WTC11 (cell line): ENCODE measurements around the gene LRRC74B. TPM values are rescaled to one million over a fixed set of nuclear protein-coding genes. Genes with fewer than 3 reads are reported as not detected.

Experiments used
- ATAC-seq: fragments of 200-7000 bp; cut with Tn5 transposase; 2 replicates; pipeline ENCODE4 v1.10.0; 2021; ENCODE audit warnings: mild to moderate bottlenecking, moderate library complexity
- CTCF ChIA-PET: fragments of 300-600 bp; sonication (Branson Sonifier 250); formaldehyde crosslinking; loops from one replicate; lab custom pipeline; 2021; ENCODE audit warnings: antibody characterized with exemption; lab: Charles Lee
- POLR2A ChIA-PET: fragments of 350-600 bp; sonication (Branson Sonifier 250); formaldehyde crosslinking; loops from one replicate; lab custom pipeline; 2021; ENCODE audit warnings: antibody characterized with exemption; lab: Charles Lee
- DNase-seq: peaks from one replicate; pipeline ENCODE4 v3.0.0; 2021; ENCODE audit warnings: low spot score
- H3K27ac Mint-ChIP-seq: 2 replicates; pipeline ENCODE4 v1.8.0; 2021; ENCODE audit warnings: mixed read lengths
- H3K27me3 Mint-ChIP-seq: 2 replicates; pipeline ENCODE4 v1.8.0; 2021; ENCODE audit warnings: low read depth, mild to moderate bottlenecking, moderate library complexity, mixed read lengths
- H3K36me3 Mint-ChIP-seq: 2 replicates; pipeline ENCODE4 v1.8.0; 2021; ENCODE audit warnings: mixed read lengths
- H3K4me1 Mint-ChIP-seq: 2 replicates; pipeline ENCODE4 v1.8.0; 2022; ENCODE audit warnings: mixed read lengths
- H3K4me3 Mint-ChIP-seq: 2 replicates; pipeline ENCODE4 v1.8.0; 2021; ENCODE audit warnings: mild to moderate bottlenecking, moderate library complexity, mixed read lengths
- H3K9me3 Mint-ChIP-seq: 2 replicates; pipeline ENCODE4 v1.8.0; 2021; ENCODE audit warnings: mixed read lengths
- ATF1 ChIP-seq: sonication (generic); formaldehyde crosslinking; IDR thresholded peaks from 2 replicates; pipeline ENCODE4 v1.8.1; 2023; ENCODE audit warnings: mild to moderate bottlenecking, moderate library complexity, missing genetic modification reagents
- ATF2 ChIP-seq: sonication (generic); formaldehyde crosslinking; IDR thresholded peaks from 2 replicates; pipeline ENCODE4 v1.8.1; 2022; ENCODE audit warnings: low read depth, missing genetic modification reagents, borderline replicate concordance
- CBFB ChIP-seq: sonication (generic); formaldehyde crosslinking; IDR thresholded peaks from 2 replicates; pipeline ENCODE4 v1.8.1; 2022; ENCODE audit warnings: mild to moderate bottlenecking, low read depth, missing genetic modification reagents
- CREB1 ChIP-seq: sonication (generic); formaldehyde crosslinking; IDR thresholded peaks from 2 replicates; pipeline ENCODE4 v1.8.0; 2023; ENCODE audit warnings: mild to moderate bottlenecking, missing genetic modification reagents
- CTCF ChIP-seq: fragments of 200-600 bp; IDR thresholded peaks from 2 replicates; pipeline ENCODE4 v1.8.0; 2022; ENCODE audit warnings: antibody characterized with exemption
- ERG ChIP-seq: fragments of 250-450 bp; sonication (Bioruptor Pico); IDR thresholded peaks from 2 replicates; pipeline ENCODE4 v1.8.0; 2021; ENCODE audit warnings: mild to moderate bottlenecking
- ESRRA ChIP-seq: sonication (generic); formaldehyde crosslinking; IDR thresholded peaks from 2 replicates; pipeline ENCODE4 v1.8.1; 2022; ENCODE audit warnings: mild to moderate bottlenecking, missing genetic modification reagents, borderline replicate concordance
- ETV6 ChIP-seq: sonication (generic); formaldehyde crosslinking; IDR thresholded peaks from 2 replicates; pipeline ENCODE4 v1.8.1; 2022; ENCODE audit warnings: mild to moderate bottlenecking, missing genetic modification reagents
- FOXP1 ChIP-seq: sonication (generic); formaldehyde crosslinking; IDR thresholded peaks from 2 replicates; pipeline ENCODE4 v1.8.0; 2022; ENCODE audit warnings: missing genetic modification reagents, mild to moderate bottlenecking, moderate library complexity, borderline replicate concordance
- GRHL2 ChIP-seq: fragments of 250-450 bp; sonication (Bioruptor Pico); IDR thresholded peaks from 2 replicates; pipeline ENCODE4 v1.8.0; 2022; ENCODE audit warnings: mild to moderate bottlenecking, moderate library complexity; ENCODE audit not compliant: insufficient replicate concordance, severe bottlenecking
- KAT7 ChIP-seq: sonication (generic); formaldehyde crosslinking; IDR thresholded peaks from 2 replicates; pipeline ENCODE4 v1.8.1; 2023; ENCODE audit warnings: missing genetic modification reagents, mild to moderate bottlenecking, borderline replicate concordance
- MLX ChIP-seq: sonication (generic); formaldehyde crosslinking; IDR thresholded peaks from 2 replicates; pipeline ENCODE4 v1.8.1; 2023; ENCODE audit warnings: mild to moderate bottlenecking, missing genetic modification reagents, moderate library complexity
- NFE2L1 ChIP-seq: sonication (generic); formaldehyde crosslinking; IDR thresholded peaks from 2 replicates; pipeline ENCODE4 v1.8.1; 2023; ENCODE audit warnings: missing genetic modification reagents
- NR3C1 ChIP-seq: sonication (generic); formaldehyde crosslinking; conservative IDR thresholded peaks from 2 replicates; pipeline ENCODE4 v1.8.1; 2023; ENCODE audit warnings: low read depth, mild to moderate bottlenecking, missing genetic modification reagents
- SP1 ChIP-seq: sonication (generic); formaldehyde crosslinking; conservative IDR thresholded peaks from 2 replicates; pipeline ENCODE4 v1.8.1; 2022; ENCODE audit warnings: missing genetic modification reagents
- STAT6 ChIP-seq: sonication (generic); formaldehyde crosslinking; conservative IDR thresholded peaks from 2 replicates; pipeline ENCODE4 v1.8.1; 2023; ENCODE audit warnings: mild to moderate bottlenecking, low read depth, missing genetic modification reagents, moderate library complexity
- ZNF219 ChIP-seq: sonication (generic); formaldehyde crosslinking; IDR thresholded peaks from 2 replicates; pipeline ENCODE4 v1.8.0; 2023; ENCODE audit warnings: missing genetic modification reagents, mild to moderate bottlenecking, borderline replicate concordance
- ZNF396 ChIP-seq: fragments of 250-450 bp; sonication (Bioruptor Pico); IDR thresholded peaks from 2 replicates; pipeline ENCODE4 v1.8.0; 2021; ENCODE audit warnings: mild to moderate bottlenecking, moderate library complexity, borderline replicate concordance
- ZNF671 ChIP-seq: fragments of 250-450 bp; sonication (Bioruptor Pico); IDR thresholded peaks from 2 replicates; pipeline ENCODE4 v1.8.0; 2021; ENCODE audit warnings: mild to moderate bottlenecking
- total RNA-seq: library from RNA; stranded (reverse); gene quantifications from 3 replicates; pipeline ENCODE4 v1.2.3, GENCODE V29; 2021

LRRC74B gene
- total RNA-seq, 1 experiment from 2014 or later = not detected

GRCh38 chr22:21052715-21053459 lies 7.1 kb downstream of the LRRC74B start (continued):
- TF ChIP-seq ERG (CRISPR knock-in tag) (no peak), CBFB (CRISPR knock-in tag) (no peak), ZNF219 (no peak)

- no peak for ATAC-seq
- CTCF ChIA-PET = interaction anchor here (0.6 to 1.0 kb wide), 2 partner anchors 9 to 49 kb away, joined by 3 to 4 read pairs; no protein-coding TSS in a partner anchor
- Mint-ChIP-seq H3K4me3 (no peak overlapping the region), H3K27ac (no peak overlapping the region), H3K27me3 (no peaks in the 10 kb centered on the region; the same call in 1 of the 2 replicates), H3K4me1 (peaks cover 40% of the 10 kb centered on the region), H3K9me3 (no peaks in the 10 kb centered on the region), H3K36me3 (no peaks in the 10 kb centered on the region)
- no peak for DNase-seq
- POLR2A ChIA-PET = no interaction called here
- TF ChIP-seq CREB1 (CRISPR knock-in tag) = no peak
- TF ChIP-seq ZNF671 (CRISPR knock-in tag) = no peak
- TF ChIP-seq MLX (CRISPR knock-in tag) = no peak
- no peak for TF ChIP-seq STAT6 (CRISPR knock-in tag)
- TF ChIP-seq NR3C1 = no peak
- TF ChIP-seq ATF1 = no peak
Observed at GRCh38 chr22:21054046-21054713, 8.4 kb downstream of the LRRC74B start.

GRCh38 chr22:21054714-21055563 lies 9.2 kb downstream of the LRRC74B start:
- Mint-ChIP-seq H3K4me1 (peaks cover 40% of the 10 kb centered on the region), H3K27ac (no peak overlapping the region), H3K36me3 (no peaks in the 10 kb centered on the region), H3K4me3 (no peak overlapping the region), H3K27me3 (no peaks in the 10 kb centered on the region; the same call in 1 of the 2 replicates), H3K9me3 (no peaks in the 10 kb centered on the region)
- POLR2A ChIA-PET = interaction anchor here (1.8 kb wide), 1 partner anchor 8 kb away, joined by 8 read pairs; the partner anchor contains the start of gene LRRC74B
- ATAC-seq = no peak
- CTCF ChIA-PET = interaction anchor here (0.6 to 2.3 kb wide), 9 partner anchors 8 to 138 kb away, joined by 3 to 7 read pairs (median 4); partner anchors contain the start of genes CRKL and LZTR1
- no peak for DNase-seq
- TF ChIP-seq SP1 (CRISPR knock-in tag) = no peak
- TF ChIP-seq KAT7 (CRISPR knock-in tag) = no peak
- no peak for TF ChIP-seq ETV6 (CRISPR knock-in tag)
- TF ChIP-seq CBFB (CRISPR knock-in tag) = no peak
- TF ChIP-seq ZNF396 = no peak
- TF ChIP-seq NFE2L1 (CRISPR knock-in tag) = no peak
- no peak for TF ChIP-seq ATF2 (CRISPR knock-in tag)
- TF ChIP-seq GRHL2 (CRISPR knock-in tag) = no peak
- TF ChIP-seq CTCF = no peak
- no peak for TF ChIP-seq MLX (CRISPR knock-in tag)
- no peak for TF ChIP-seq FOXP1 (CRISPR knock-in tag)
- TF ChIP-seq ESRRA (CRISPR knock-in tag) = no peak
